GM12875 (cell line): ENCODE data around the gene PPME1.
"Not testable (repeated sequence)": the region's sequence is repeated elsewhere in the genome, so short reads cannot be mapped to it uniquely, and the experiment has no call there.

ENCODE experiments used
- H3K4me3 ChIP-seq: one replicate; pipeline ENCODE4 v1.5.1; 2011; ENCODE audit warnings: low read depth, low read length, control low read depth
- TF ChIP-seq, protein P1 (sequence below): IDR thresholded peaks from 2 replicates; pipeline ENCODE4 v1.5.1; 2011; ENCODE audit warnings: low read depth, mild to moderate bottlenecking, control low read depth, inconsistent platforms, low read length, moderate library complexity, borderline replicate concordance; ENCODE audit not compliant: insufficient read depth

PPME1 gene

DNA sequence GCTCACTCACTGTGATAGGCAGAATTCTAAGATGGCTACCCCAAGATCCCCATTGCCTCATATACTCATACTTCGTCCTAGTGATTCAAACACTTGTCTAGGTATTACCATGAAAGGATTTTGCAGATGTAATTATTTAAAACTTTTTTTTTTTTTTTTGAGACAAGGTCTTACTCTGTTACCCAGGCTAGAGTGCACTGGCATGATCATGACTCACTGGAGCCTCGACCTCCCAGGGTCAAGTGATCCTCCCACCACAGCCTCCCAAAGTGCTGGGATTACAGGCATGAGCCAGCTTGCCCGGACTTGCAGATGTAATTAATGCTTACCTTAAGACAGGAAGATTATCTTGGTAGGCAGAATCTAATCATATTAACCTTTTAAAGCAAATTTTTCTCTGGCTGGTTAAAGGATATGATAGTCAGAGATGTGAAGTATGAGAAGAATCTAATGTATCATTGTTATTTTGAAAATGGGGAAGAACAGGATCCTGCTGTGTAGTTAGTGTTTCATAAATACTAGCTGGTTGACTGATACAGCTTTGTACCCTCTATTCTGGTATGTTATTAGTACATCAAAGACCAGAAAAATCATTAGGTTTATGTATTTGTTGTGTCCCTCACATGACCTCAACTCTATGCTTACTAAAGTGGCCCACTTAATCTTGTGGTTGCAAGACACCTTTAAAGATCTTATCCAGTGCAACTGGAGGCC, 35.8 kb upstream of the PPME1 start:
- H3K4me3 ChIP-seq: no peak overlapping the region
- TF ChIP-seq, protein P1, sequence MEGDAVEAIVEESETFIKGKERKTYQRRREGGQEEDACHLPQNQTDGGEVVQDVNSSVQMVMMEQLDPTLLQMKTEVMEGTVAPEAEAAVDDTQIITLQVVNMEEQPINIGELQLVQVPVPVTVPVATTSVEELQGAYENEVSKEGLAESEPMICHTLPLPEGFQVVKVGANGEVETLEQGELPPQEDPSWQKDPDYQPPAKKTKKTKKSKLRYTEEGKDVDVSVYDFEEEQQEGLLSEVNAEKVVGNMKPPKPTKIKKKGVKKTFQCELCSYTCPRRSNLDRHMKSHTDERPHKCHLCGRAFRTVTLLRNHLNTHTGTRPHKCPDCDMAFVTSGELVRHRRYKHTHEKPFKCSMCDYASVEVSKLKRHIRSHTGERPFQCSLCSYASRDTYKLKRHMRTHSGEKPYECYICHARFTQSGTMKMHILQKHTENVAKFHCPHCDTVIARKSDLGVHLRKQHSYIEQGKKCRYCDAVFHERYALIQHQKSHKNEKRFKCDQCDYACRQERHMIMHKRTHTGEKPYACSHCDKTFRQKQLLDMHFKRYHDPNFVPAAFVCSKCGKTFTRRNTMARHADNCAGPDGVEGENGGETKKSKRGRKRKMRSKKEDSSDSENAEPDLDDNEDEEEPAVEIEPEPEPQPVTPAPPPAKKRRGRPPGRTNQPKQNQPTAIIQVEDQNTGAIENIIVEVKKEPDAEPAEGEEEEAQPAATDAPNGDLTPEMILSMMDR: no peak

DNA sequence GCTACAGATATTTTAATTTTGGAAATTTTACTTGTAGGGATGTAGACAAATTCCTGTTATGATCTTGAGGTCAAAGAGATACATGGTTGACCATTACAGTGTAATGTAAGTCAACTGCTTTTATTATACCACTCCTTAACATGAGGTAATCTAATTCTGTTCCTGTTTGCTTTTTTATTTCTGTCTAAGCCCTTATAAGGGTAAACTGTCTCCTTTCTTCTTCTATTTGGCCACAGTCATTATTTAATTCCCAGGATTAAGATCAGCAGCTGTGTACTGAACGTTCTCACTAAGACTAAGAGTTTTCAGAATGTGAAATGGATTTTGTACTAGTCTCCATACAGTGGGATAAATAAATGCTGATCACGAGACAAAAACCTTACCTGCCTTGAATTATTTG, 33.1 kb upstream of the PPME1 start:
- TF ChIP-seq, protein P1: no peak
- no peak overlapping the region for H3K4me3 ChIP-seq

- TF ChIP-seq, protein P1: no peak
- H3K4me3 ChIP-seq: no peak overlapping the region
Observed at GRCh38 chr11:74138572-74138971, 32.5 kb upstream of the PPME1 start.

GRCh38 chr11:74139151-74139918, 31.8 kb upstream of the PPME1 start:
- H3K4me3 ChIP-seq: no peak overlapping the region
- TF ChIP-seq, protein P1: no peak

GRCh38 chr11:74139919-74140431, 31.1 kb upstream of the PPME1 start:
- not testable (repeated sequence) for H3K4me3 ChIP-seq

DNA sequence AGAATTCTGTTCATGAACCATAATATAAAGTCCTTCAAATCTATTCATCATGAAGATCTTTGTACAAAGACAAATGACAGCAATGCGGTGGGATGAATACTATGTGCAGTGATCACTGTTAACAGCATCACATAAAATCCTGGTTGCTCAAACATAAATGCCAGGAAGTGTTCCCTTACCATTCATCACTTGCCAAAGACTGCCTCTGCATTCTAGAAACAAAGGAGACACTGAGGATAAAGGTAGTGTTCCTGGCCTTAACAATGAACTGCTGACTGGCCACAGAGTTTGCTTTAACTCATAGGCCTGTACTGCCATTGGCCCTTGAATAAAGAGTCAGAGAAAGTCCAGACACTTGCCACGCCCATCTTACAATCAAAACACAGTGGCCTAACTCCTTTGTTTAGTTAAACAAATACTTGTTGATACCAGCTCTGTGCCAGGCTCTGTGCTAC, 29.8 kb upstream of the PPME1 start:
- no peak overlapping the region for H3K4me3 ChIP-seq
- TF ChIP-seq, protein P1: no peak

GRCh38 chr11:74141908-74142307, 29.2 kb upstream of the PPME1 start:
- TF ChIP-seq, protein P1: no peak
- H3K4me3 ChIP-seq: no peak overlapping the region
